NT2/D1 (cell line): ENCODE data around the gene PDHB.

Source experiments
- SUZ12 ChIP-seq: IDR thresholded peaks from 2 replicates; pipeline ENCODE4 v1.6.1; 2011; ENCODE audit not compliant: insufficient read length, insufficient read depth; ENCODE audit errors: extremely low read depth
- YY1 ChIP-seq: IDR thresholded peaks from 2 replicates; pipeline ENCODE4 v1.6.1; 2011; ENCODE audit not compliant: insufficient read length, insufficient read depth
- ZNF274 ChIP-seq: IDR thresholded peaks from 2 replicates; pipeline ENCODE4 v1.6.1; 2011; ENCODE audit warnings: mild to moderate bottlenecking, low read depth, low read length

DNA sequence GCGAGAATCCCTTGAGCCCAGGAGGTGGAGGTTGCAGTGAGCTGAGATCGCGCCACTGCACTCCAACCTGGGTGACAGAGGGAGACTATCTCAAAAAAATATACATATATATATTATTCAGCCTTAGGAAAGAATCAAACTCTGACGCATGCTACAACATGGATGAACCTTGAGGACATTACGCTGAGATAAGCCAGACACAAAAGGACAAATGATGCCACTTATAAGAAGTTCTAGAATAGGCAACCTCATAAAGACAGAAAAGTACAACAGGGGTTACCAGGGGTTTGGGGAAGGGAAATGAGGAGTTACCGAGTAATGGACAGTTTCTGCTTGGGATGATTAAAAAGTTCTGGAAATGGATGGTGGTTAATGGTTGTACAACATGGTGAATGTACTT lies 727 bp downstream of the PDHB start:
- TF ChIP-seq YY1 (no peak), ZNF274 (no peak), SUZ12 (no peak)
